ENCODE data around the gene DENND1A. TPM values are rescaled to one million over a fixed set of nuclear protein-coding genes. Genes with fewer than 3 reads are reported as not detected.

DENND1A gene
- total and polyA plus RNA-seq, 11 donors: 9.8 to 24.0 (median 14.7) TPM

- ATAC-seq (no peak), DNase-seq (no peak)
- 90 to 94% (median 92%) methylated on average over 1 of the region's 1 CpG for WGBS, 4 donors
- Histone ChIP-seq H3K4me1 (peaks cover 0 to 15% (median 0%) of the 10 kb centered on the region in 12 donors), H3K4me3 (no peak overlapping the region), H3K27ac (no peak overlapping the region), H3K36me3 (peaks cover 0 to 29% (median 15%) of the 10 kb centered on the region in 9 donors), H3K9me3 (no peaks in the 10 kb centered on the region), H3K27me3 (no peaks in the 10 kb centered on the region)
- TF ChIP-seq, protein P1, sequence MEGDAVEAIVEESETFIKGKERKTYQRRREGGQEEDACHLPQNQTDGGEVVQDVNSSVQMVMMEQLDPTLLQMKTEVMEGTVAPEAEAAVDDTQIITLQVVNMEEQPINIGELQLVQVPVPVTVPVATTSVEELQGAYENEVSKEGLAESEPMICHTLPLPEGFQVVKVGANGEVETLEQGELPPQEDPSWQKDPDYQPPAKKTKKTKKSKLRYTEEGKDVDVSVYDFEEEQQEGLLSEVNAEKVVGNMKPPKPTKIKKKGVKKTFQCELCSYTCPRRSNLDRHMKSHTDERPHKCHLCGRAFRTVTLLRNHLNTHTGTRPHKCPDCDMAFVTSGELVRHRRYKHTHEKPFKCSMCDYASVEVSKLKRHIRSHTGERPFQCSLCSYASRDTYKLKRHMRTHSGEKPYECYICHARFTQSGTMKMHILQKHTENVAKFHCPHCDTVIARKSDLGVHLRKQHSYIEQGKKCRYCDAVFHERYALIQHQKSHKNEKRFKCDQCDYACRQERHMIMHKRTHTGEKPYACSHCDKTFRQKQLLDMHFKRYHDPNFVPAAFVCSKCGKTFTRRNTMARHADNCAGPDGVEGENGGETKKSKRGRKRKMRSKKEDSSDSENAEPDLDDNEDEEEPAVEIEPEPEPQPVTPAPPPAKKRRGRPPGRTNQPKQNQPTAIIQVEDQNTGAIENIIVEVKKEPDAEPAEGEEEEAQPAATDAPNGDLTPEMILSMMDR (IDR thresholded peaks at IDR 0.05): no peak
- TF ChIP-seq POLR2A (IDR thresholded peaks at IDR 0.05): no peak
- intact Hi-C loops (cut with DNase I): no loop called here
Observed at GRCh38 chr9:123872710-123873109, 57.2 kb downstream of the DENND1A start.

- intact Hi-C loops (cut with DNase I): no loop called here
- H3K4me3 ChIP-seq: no peak overlapping the region
- peaks cover 0 to 20% (median 6%) of the 10 kb centered on the region in 9 donors for H3K36me3 ChIP-seq
- peaks cover 0 to 25% (median 0%) of the 10 kb centered on the region in 12 donors for H3K4me1 ChIP-seq
- H3K9me3 ChIP-seq: no peaks in the 10 kb centered on the region
- no peak for DNase-seq
- peak in 1 of 4 donors; percentile 50 for ATAC-seq
- no peak overlapping the region for H3K27ac ChIP-seq
- TF ChIP-seq, protein P1 (IDR thresholded peaks at IDR 0.05): no peak
- no peak for TF ChIP-seq POLR2A (IDR thresholded peaks at IDR 0.05)
- 67 to 96% (median 88%) methylated on average over 3 of the region's 3 CpGs for WGBS, 4 donors
- H3K27me3 ChIP-seq: no peaks in the 10 kb centered on the region
Observed at GRCh38 chr9:123871781-123872180, 58.1 kb downstream of the DENND1A start.

- Histone ChIP-seq H3K27me3 (no peaks in the 10 kb centered on the region), H3K9me3 (no peaks in the 10 kb centered on the region), H3K4me3 (peak overlapping the region in 4 of 12 donors; percentile 8 to 33 (median 26)), H3K27ac (peak overlapping the region in 7 of 12 donors; percentile 1 to 84 (median 18)), H3K4me1 (peaks cover 0 to 62% (median 10%) of the 10 kb centered on the region in 12 donors), H3K36me3 (no peaks in the 10 kb centered on the region)
- TF ChIP-seq POLR2A (IDR thresholded peaks at IDR 0.05): no peak
- TF ChIP-seq, protein P1 (IDR thresholded peaks at IDR 0.05): no peak
- 62 to 85% (median 66%) methylated on average over 3 of the region's 3 CpGs for WGBS, 4 donors
- intact Hi-C loops (cut with DNase I): loop anchor here in 1 of 10 donors (10.0 kb wide), 1 partner anchor 123 kb away; no protein-coding TSS in a partner anchor
- ATAC-seq: peak in 1 of 4 donors; percentile 44
- DNase-seq: no peak
Observed at GRCh38 chr9:123868002-123868401, 61.9 kb downstream of the DENND1A start.

- Histone ChIP-seq H3K9me3 (no peaks in the 10 kb centered on the region), H3K4me1 (peaks cover 0 to 72% (median 10%) of the 10 kb centered on the region in 12 donors), H3K27ac (peak overlapping the region in 1 of 12 donors; percentile 84), H3K4me3 (no peak overlapping the region), H3K36me3 (no peaks in the 10 kb centered on the region), H3K27me3 (no peaks in the 10 kb centered on the region)
- no peak for TF ChIP-seq POLR2A (IDR thresholded peaks at IDR 0.05)
- TF ChIP-seq, protein P1 (IDR thresholded peaks at IDR 0.05): no peak
- WGBS, 4 donors: 78 to 89% (median 82%) methylated on average over 3 of the region's 3 CpGs
- DNase-seq (no peak), ATAC-seq (peak in 3 of 4 donors; percentile 36 to 70 (median 50))
- intact Hi-C loops (cut with DNase I): loop anchor here in 1 of 10 donors (10.0 kb wide), 1 partner anchor 122 kb away; no protein-coding TSS in a partner anchor
Observed at GRCh38 chr9:123867034-123867433, 62.9 kb downstream of the DENND1A start.

Data from heart left ventricle (tissue), 16 donors.